Fibroblast of pulmonary artery (primary cell): ENCODE data around the gene CREG2.

Source experiments
- DNase-seq: peaks from one replicate; pipeline ENCODE4 v3.0.0-alpha.2; 2010; ENCODE audit warnings: low read depth
- H3K4me3 ChIP-seq: replicated peaks from 2 replicates; pipeline ENCODE4 v1.5.1; 2011; ENCODE audit warnings: low read depth, mild to moderate bottlenecking, control low read depth, low read length, moderate library complexity
- TF ChIP-seq, protein P1 (sequence below): IDR thresholded peaks from 2 replicates; pipeline ENCODE4 v1.5.1; 2011; ENCODE audit warnings: mild to moderate bottlenecking, control low read depth, low read length, inconsistent platforms; ENCODE audit errors: missing control alignments

The CREG2 gene

DNA sequence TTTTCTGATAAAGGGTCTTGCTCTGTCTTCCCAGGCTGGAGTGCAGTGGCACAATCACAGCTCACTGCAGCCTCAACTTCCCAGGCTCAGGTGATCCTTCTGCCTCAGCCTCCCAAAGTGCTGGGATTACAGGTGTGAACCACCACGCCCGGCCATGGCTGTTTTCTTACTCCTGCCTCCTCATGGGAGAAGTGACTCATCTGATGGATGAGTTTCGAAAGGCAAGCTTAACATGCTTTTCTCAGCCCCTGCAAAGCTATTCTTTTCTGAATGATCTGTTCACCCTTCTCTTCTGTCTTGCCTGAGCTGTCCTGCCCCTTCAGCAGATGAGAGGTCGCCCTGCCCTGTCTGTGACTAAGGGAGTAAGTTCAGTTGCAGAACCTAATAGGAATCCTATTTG is 929 bp upstream of the CREG2 start:
- TF ChIP-seq, protein P1, sequence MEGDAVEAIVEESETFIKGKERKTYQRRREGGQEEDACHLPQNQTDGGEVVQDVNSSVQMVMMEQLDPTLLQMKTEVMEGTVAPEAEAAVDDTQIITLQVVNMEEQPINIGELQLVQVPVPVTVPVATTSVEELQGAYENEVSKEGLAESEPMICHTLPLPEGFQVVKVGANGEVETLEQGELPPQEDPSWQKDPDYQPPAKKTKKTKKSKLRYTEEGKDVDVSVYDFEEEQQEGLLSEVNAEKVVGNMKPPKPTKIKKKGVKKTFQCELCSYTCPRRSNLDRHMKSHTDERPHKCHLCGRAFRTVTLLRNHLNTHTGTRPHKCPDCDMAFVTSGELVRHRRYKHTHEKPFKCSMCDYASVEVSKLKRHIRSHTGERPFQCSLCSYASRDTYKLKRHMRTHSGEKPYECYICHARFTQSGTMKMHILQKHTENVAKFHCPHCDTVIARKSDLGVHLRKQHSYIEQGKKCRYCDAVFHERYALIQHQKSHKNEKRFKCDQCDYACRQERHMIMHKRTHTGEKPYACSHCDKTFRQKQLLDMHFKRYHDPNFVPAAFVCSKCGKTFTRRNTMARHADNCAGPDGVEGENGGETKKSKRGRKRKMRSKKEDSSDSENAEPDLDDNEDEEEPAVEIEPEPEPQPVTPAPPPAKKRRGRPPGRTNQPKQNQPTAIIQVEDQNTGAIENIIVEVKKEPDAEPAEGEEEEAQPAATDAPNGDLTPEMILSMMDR = no peak
- DNase-seq = peak; percentile 52

DNA sequence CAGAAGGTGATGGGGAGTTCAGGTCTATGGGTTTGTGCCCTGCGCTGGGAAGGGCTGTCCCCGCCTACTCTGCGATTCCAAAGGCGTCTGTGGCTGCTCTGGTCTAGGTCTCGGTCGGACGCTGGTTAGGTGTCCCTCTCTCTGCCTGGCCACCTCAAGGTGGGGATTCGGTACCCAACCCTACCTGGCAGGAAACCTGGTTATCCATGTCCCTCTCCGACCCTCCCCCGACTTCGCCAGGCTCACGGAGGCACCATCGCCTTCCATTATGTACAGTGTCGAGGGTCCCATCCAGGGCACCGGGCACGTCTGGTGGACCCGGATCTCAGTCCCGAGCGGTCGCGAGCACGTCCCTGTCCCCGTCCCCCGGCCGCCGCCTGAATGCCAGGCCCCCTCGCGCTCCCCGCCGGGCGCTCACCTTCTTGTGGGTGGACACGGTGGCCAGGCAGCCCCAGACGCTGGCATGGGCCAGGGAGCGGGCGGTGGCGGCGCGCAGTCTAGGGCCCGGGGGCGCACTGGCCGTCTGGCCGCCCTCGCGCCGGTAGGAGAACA is 628 bp downstream of the CREG2 start:
- TF ChIP-seq, protein P1 = no peak
- DNase-seq = no peak

More for the DNA sequence above, 929 bp upstream of the CREG2 start:
- no peak overlapping the region for H3K4me3 ChIP-seq

DNA sequence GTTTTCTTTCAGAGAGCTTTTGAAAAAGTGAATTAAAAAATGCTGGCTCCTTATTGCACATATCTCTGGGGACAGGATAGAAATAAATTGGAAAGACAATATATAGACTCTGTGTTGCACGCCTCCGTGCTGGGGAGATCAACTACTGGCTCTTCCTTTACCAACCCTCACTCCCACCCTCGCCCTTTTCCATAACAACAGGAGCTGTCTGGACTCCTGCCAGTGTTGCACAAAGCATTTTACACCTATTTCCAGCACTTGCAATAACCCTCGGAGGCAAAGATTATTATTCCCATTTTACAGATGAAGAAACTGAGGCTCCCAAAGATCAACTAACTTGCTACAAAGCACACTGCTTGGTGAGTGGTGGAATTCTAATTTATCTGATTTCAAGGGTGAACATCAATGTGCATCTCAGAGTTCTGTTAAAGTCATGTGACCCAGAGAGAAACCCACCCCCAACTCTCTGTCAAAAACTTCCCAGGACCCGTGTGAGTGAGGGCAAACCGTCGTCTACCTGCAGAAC is 4.2 kb downstream of the CREG2 start:
- TF ChIP-seq, protein P1 = no peak
- no peak overlapping the region for H3K4me3 ChIP-seq
- no peak for DNase-seq

More for the DNA sequence above, 628 bp downstream of the CREG2 start:
- H3K4me3 ChIP-seq = peak overlapping the region; percentile 32

DNA sequence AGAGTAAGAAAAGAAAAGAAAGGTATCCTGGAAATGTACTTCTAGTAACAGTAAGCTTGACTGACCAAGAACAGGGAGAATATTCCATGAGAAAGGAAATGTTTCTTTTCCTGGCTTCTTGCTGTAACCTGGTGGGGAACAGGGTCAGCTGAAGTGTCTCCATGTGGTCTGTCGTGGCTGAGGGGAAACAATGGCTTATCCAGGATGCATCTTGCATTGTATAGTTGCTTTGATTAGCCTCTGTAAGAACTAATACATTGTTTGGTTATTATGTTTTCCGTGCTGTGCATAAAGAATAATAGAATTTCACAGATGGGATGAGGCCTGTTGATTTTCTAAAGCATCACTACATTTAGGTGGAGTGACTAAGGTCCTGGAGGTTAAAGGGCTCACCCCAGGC is 4.9 kb downstream of the CREG2 start:
- DNase-seq = no peak
- TF ChIP-seq, protein P1 = no peak

DNA sequence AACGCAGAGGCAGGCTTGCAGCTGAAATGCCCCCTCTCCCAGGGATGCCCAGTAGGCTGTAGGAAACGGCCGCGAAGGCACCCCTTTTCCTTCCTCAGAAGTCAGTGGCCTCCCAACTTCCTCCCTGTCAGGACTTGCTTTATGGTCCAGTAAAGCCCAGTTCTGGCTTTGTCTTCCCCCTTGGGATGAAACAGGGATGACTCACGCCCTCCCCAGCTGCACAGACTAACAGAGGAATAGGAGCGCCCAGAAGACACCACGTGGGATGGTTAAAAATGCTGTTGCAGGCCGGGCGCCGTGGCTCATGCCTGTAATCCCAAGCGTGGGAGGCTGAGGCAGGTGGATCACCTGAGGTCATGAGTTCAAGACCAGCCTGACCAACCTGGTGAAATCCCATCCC is 6.9 kb downstream of the CREG2 start:
- DNase-seq = peak; percentile 66
- TF ChIP-seq, protein P1 = no peak
- H3K4me3 ChIP-seq = no peak overlapping the region

More for the DNA sequence above, 4.9 kb downstream of the CREG2 start:
- H3K4me3 ChIP-seq = no peak overlapping the region

DNA sequence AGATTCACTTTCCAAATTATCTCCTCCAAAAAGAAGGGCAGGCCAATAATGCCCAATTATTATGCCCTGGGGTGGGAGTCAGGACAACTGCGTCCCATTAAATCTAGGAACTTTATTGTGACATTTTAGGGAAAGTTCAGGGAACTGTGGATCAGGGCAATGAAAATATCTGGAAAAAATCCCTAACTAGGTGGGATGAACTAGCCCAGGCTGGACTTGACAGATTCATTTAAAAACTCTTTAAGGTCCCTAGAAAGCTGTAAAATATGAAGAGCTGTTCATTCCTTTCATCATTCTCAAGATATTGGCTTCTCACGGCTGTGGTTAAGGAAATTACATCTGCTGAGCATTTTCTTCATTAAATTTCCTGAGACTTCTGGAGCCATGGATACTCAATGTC is 8.2 kb downstream of the CREG2 start:
- H3K4me3 ChIP-seq = no peak overlapping the region
- TF ChIP-seq, protein P1 = no peak
- DNase-seq = no peak

DNA sequence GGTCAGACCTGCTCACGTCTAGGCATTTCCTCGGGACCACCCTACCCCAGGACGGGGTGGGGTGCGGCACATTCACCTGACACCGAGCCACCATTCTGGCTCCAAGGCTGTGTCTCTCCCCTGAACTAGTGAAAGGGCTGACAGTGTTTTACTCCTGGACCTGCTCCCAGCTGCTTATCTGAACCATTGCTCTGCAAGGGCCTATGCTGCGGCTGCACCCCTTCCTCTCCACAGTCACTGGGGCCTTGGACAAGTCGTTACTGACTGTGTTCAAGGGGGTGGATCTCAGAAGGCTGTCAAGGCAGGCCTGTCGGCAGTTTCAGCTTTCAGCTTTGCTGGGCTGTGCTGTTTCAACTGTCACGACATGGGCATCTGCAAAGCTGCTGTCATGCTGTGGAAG is 11.7 kb downstream of the CREG2 start:
- H3K4me3 ChIP-seq = no peak overlapping the region
- TF ChIP-seq, protein P1 = no peak

More for the DNA sequence above, 11.7 kb downstream of the CREG2 start:
- DNase-seq = no peak
